GM10266 (cell line): ENCODE data around the gene PRPF38B.
"Not testable (repeated sequence)": the region's sequence is repeated elsewhere in the genome, so short reads cannot be mapped to it uniquely, and the experiment has no call there.

Experiments
- DNase-seq: peaks from one replicate; pipeline ENCODE4 v3.0.0; 2012; ENCODE audit errors: extremely low spot score
- TF ChIP-seq, protein P1 (sequence below): IDR thresholded peaks from 2 replicates; pipeline ENCODE4 v1.5.1; 2012; ENCODE audit warnings: mild to moderate bottlenecking, low read depth; ENCODE audit not compliant: control insufficient read depth, insufficient read depth; ENCODE audit errors: missing control alignments

The PRPF38B gene

DNA sequence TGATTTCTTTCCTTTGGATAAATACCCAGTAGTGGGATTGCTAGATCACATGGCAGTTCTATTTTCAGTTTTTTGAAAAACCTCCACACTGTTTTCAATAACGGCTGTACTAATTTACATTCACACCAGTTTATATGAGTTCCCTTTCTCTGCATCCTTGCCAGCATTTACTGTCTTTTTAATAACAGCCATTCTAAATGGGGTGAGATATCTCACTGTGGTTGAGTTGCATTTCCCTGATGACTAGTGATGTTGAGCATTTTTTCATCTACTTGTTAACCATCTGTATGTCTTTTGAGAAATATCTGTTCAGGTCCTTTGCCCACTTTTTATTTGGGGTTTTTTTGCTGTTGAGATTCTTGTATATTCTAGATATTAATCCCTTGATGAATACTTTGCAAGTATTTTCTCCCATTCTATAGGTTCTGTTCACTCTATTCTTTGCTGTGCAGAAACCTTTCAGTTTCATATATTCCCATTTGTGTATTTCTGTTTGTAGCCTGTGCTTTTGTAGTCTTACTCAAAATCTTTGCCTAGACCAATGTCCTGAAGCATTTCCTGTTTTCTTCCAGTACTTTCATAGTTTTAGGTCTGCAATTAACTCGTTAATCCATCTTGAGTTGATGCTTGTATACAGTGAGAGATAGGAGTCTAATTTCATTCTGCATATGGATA is 38.5 kb upstream of the PRPF38B start:
- TF ChIP-seq, protein P1, sequence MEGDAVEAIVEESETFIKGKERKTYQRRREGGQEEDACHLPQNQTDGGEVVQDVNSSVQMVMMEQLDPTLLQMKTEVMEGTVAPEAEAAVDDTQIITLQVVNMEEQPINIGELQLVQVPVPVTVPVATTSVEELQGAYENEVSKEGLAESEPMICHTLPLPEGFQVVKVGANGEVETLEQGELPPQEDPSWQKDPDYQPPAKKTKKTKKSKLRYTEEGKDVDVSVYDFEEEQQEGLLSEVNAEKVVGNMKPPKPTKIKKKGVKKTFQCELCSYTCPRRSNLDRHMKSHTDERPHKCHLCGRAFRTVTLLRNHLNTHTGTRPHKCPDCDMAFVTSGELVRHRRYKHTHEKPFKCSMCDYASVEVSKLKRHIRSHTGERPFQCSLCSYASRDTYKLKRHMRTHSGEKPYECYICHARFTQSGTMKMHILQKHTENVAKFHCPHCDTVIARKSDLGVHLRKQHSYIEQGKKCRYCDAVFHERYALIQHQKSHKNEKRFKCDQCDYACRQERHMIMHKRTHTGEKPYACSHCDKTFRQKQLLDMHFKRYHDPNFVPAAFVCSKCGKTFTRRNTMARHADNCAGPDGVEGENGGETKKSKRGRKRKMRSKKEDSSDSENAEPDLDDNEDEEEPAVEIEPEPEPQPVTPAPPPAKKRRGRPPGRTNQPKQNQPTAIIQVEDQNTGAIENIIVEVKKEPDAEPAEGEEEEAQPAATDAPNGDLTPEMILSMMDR, result no peak
- no peak for DNase-seq

- TF ChIP-seq, protein P1, result no peak
- no peak for DNase-seq
Measured at GRCh38 chr1:108657356-108658080, 34.6 kb upstream of the PRPF38B start.

DNA sequence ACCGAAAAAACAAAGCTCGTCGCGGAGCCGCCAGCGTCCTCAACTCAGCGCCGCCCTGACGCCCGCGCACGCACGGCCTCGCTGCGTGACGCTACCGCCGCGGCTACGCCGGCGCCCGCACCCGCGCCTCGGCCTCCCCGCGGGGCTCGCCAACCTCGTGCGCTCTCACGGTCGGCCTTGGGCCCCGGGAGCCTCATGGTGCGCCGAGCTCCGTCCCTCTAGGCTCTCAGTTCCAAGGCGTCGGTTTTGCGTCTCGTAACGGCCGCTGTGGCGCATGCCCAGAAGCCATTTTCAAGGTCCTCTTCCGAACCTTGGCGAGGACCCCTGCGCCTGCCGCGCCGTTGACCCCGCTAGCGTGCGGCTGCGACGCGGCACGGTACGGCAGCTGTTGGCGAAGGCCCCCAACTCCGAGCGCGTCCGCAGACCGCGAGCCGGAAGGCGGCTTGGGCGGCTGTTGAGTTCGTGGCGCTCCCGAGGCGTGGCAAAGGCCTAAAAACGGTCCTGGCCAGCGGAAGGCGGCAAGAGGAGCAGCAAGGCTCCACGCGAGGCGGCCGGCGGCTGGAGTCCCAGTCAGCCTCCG is 31.0 kb upstream of the PRPF38B start, which contains the start of gene HENMT1:
Gene HENMT1, minus strand, starts transcription at position 64 of the 580 bp plus-strand sequence. CDS start 1,209 bp downstream, outside the sequence.
- TF ChIP-seq, protein P1, result no peak
- peak; percentile 79 for DNase-seq

- TF ChIP-seq, protein P1, result no peak
Measured at GRCh38 chr1:108663074-108663473, 29.0 kb upstream of the PRPF38B start.

DNA sequence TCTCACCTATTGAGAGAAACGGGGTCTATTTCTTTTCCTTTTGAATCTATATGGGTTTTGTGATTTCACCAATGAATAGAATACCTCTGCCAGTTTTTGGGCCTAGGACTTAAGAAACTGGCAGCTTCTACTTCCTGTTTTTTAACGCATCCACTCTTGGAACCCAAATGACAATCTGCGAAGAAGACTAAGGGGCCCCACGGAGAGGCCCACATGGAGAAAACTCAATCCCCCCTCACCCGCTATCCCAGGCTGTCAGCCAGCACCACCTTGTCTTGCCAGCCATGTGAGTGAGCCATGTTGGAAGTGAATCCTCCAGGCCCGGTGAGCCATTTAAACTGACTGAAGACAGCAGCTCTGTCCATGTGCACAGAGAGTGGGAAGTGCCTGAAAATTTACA is 27.6 kb upstream of the PRPF38B start:
- no peak for DNase-seq
- TF ChIP-seq, protein P1, result no peak

More at GRCh38 chr1:108663074-108663473, 29.0 kb upstream of the PRPF38B start:
- no peak for DNase-seq

DNA sequence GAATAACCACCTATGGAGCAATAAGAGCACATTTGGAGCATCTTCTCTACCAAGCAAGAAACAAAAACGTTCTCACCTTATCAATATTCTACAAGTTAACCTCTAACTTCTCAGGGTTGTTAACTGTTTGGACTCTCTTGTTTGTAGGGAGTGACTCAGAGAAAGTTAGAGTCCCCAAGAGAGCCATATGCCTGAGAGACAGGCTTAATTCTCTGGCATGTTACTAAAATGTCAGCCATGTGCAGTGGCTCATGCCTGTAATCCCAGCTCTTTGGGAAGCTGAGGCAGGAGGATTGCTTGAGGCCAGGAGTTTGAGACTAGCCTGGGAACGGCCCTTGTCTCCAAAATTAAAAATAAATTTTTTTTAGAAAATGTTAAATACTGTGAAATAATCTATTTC is 27.0 kb upstream of the PRPF38B start:
- no peak for DNase-seq
- TF ChIP-seq, protein P1, result no peak

GRCh38 chr1:108665771-108666170 is 26.3 kb upstream of the PRPF38B start:
- TF ChIP-seq, protein P1, result no peak
- DNase-seq, result no peak

DNA sequence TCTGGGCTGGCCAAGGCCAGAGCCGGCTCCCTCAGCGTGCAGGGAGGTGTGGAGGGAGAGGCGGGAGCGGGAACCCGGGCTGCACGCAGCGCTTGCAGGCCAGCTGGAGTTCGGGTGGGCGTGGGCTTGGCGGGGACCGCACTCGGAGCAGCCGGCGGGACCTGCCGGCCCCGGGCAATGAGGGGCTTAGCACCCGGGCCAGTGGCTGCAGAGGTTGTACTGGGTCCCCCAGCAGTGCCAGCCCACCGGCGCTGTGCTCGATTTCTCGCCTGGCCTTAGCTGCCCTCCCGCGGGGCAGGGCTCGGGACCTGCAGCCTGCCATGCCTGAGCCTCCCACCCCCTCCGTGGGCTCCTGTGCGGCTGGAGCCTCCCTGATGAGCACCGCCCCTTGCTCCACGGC is 24.7 kb upstream of the PRPF38B start:
- DNase-seq, result not testable (repeated sequence)
